DMS53 treated with DMSO at 0.1 percent for 48 hours (cell line): ENCODE results near the gene DSCAM.
"Not testable (repeated sequence)": the region's sequence is repeated elsewhere in the genome, so short reads cannot be mapped to it uniquely, and the experiment has no call there.

Experiments
- DNase-seq: peaks from one replicate; lab custom pipeline; 2025; ENCODE audit not compliant: unreplicated experiment; lab: John Stamatoyannopoulos, UW

DSCAM gene, protein sequence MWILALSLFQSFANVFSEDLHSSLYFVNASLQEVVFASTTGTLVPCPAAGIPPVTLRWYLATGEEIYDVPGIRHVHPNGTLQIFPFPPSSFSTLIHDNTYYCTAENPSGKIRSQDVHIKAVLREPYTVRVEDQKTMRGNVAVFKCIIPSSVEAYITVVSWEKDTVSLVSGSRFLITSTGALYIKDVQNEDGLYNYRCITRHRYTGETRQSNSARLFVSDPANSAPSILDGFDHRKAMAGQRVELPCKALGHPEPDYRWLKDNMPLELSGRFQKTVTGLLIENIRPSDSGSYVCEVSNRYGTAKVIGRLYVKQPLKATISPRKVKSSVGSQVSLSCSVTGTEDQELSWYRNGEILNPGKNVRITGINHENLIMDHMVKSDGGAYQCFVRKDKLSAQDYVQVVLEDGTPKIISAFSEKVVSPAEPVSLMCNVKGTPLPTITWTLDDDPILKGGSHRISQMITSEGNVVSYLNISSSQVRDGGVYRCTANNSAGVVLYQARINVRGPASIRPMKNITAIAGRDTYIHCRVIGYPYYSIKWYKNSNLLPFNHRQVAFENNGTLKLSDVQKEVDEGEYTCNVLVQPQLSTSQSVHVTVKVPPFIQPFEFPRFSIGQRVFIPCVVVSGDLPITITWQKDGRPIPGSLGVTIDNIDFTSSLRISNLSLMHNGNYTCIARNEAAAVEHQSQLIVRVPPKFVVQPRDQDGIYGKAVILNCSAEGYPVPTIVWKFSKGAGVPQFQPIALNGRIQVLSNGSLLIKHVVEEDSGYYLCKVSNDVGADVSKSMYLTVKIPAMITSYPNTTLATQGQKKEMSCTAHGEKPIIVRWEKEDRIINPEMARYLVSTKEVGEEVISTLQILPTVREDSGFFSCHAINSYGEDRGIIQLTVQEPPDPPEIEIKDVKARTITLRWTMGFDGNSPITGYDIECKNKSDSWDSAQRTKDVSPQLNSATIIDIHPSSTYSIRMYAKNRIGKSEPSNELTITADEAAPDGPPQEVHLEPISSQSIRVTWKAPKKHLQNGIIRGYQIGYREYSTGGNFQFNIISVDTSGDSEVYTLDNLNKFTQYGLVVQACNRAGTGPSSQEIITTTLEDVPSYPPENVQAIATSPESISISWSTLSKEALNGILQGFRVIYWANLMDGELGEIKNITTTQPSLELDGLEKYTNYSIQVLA (N-terminal part only)

GRCh38 chr21:40846587-40847411 lies at the start of gene DSCAM:
TSS of gene DSCAM (minus strand) at chr21:40847158. CDS start at chr21:40846661, 497 bp downstream.
- peak; percentile 2 for DNase-seq

DNA sequence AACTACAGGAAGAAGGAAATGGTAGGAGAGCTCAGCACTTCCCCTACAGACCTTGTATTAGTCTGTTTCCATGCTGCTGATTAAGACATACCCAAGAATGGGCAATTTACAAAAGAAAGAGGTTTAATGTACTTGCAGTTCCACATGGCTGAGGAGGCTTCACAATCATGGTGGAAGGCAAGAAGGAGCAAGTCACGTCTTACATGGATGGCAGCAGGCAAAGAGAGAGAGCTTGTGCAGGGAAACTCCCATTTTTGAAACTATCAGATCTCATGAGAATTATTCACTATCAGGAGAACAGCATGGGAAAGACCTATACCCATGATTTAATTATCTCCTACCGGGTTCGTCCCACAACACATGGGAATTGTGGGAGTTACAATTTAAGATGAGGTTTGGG lies 48.7 kb upstream of the DSCAM start:
- not testable (repeated sequence) for DNase-seq

DNA sequence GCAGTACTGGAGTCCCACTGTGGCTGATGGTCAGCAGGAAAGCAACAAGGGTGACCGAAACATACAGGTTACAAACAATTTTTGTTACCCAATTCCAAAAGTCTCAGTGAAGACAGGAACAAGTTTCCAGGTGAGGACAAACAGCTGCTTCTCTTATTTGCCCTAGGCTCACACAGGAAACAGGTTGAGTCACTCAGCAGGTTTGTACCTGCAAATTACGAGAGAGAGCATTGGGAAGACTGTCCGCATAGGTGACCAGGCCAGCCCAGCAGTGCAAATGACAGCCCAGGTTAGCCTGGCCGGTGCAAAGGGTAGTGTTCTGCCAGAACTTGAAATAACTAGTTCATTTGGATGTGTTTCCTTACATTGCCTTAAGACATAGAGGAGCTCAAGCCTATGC lies 40.0 kb upstream of the DSCAM start:
- DNase-seq: peak; percentile 82

GRCh38 chr21:40886006-40886405 lies 39.0 kb upstream of the DSCAM start:
- no peak for DNase-seq

- no peak for DNase-seq
Observed at GRCh38 chr21:40882192-40882915, 35.4 kb upstream of the DSCAM start.

GRCh38 chr21:40881767-40882166 lies 34.8 kb upstream of the DSCAM start:
- DNase-seq: no peak

DNA sequence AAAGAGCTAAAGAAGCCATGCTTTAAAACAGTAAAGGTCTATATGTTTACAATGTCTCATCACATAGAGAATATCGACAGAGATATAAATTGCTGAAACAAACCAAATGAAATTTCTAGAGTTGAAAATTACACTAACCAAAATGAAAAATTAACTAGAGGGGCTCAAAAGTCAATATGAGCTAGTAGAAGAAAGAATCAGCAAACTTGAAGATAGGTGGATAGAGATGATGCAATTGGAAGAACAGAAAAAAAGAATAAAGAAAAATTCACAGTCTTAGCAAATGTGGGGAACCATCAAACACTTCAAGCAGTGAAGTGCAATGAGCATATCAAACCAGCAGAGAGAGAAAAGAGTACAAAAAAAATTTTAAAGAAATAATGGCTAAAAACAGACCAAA lies 24.1 kb upstream of the DSCAM start:
- no peak for DNase-seq

- no peak for DNase-seq
Observed at GRCh38 chr21:40863839-40864238, 16.9 kb upstream of the DSCAM start.

GRCh38 chr21:40858517-40858916 lies 11.6 kb upstream of the DSCAM start:
- no peak for DNase-seq

DNA sequence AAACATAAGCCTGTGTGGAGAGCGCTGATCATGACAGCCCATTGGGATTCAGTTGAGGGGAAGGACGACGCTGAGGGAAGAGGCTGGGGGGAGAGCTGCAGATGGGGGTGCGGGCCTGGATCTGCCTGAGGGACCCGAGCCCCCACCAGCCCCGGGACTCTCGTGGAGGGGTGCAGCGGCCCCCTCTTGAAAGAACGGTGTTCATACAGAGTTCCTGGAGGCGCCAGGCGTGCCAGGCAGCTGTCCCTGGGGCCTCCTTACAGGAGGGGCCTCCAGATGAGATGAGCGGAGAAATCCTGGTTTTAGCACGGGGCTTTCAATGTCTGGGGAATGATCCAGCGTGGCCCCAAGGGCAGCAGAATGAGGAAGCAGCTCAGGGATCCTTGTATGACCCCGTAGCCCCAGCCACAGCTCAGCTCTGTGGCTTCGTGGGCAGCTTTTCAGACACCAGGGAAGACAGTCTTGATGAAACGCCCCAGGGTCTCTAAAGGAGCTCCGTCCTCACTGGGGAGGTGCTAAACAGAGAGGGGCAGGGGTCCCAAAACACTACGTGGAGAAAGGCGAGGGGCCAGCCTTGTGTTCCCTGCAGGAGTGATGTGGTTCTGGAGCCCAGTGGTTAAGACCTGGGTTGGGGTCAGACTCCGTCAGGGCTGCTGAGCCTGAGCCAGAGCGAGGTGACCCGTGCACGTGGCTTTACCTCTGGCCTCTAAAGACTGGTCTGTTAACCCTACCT lies 7.2 kb upstream of the DSCAM start:
- no peak for DNase-seq

- DNase-seq: no peak
Observed at GRCh38 chr21:40852563-40852962, 5.6 kb upstream of the DSCAM start.

DNA sequence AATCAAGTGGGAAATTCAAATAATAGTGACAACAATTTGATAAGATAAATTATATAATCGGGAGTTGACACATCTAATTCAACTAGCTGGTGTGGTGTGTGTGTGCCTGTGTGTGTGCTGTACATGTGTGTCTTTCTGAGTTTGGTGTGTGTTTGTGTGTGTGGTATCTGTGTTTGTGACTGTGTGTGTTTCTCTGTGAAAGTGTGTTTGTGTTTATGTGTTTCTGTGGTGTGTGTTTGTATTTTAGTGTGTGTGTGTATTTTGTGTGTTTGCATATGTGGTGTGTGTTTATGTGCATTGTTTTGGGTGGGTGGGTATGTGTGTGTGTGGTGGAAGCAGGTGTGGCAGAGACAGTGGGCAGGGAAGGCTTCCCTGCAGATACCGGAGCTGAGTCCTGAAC lies 4.8 kb upstream of the DSCAM start:
- DNase-seq: no peak

- DNase-seq: no peak
Observed at GRCh38 chr21:40850071-40850470, 3.1 kb upstream of the DSCAM start.

DNA sequence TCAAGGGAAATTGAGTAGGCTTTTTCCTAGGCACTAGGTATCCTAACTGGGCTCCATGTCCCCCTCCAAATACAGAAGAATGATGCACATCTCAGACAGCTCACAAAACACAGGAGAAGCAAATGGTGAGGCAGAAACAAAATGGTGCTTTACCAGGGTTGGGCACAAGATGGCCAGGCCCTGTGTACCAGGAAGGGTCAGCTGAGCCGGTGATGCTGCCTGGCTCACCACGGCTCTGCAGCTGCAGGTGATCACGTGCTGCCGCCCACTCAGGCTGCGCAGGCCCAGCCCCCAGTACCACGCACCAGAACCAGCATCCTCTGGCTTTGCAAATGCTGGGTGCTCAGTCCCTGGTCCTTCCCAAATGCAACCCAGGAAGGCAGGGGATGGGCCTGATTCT lies 993 bp upstream of the DSCAM start:
- DNase-seq: no peak

- no peak for DNase-seq
Observed at GRCh38 chr21:40846103-40846502, 855 bp downstream of the DSCAM start.

DNA sequence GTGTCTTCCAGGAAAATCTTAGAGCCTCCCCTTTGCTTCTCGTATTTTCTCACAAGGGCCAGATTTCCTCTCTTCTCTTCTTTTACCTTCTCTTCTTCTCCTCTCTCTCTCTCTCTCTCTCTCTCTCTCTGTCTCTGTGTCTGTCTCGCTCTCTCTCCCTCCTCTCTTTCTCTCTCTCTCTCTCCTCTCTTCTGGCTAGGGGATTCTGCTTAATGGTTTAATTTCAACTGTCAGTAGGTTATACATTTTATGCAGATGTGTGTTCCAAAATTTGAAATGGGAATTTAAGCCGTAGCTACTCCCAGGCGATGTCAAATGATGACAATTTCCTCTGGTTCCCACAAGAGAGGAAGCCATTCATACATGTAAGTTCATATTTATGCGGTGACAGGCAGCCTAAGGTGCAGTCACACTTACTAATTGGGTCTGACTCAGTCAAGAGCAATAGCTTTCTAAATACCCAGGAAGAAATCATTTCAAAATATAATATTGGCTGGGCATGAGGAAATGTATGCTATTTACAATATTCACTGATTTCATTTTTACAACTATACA lies 1.4 kb downstream of the DSCAM start:
- DNase-seq: no peak

GRCh38 chr21:40844935-40845334 lies 2.0 kb downstream of the DSCAM start:
- no peak for DNase-seq

DNA sequence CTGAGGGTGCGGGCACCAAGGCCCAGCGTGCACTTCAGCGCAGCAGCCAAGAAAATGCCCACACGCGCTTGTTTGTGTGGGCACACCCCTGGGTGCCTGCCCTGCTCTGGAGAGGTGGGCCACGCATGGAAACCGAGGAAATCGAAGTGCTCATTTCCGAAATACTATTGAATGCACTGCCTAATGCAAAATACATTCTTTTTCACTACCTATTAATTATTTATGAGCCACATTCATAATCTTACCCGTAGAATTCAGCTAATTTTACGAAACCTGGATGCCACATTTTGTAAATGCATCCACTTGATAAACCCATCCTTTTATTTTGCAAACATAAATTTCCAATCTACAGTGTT lies 4.8 kb downstream of the DSCAM start:
- no peak for DNase-seq

- DNase-seq: peak; percentile 67
Observed at GRCh38 chr21:40841524-40842196, 5.3 kb downstream of the DSCAM start.
